DND-41 (cell line): ENCODE results near the gene RBP5.

Experiments
- ATAC-seq: fragments of 200-7000 bp; cut with Tn5 transposase; 3 replicates; pipeline ENCODE4 v1.9.1; 2021; ENCODE audit warnings: low read depth; ENCODE audit not compliant: insufficient read depth
- DNase-seq: peaks from one replicate; pipeline ENCODE4 v3.0.0-alpha.2; 2020
- H2AFZ ChIP-seq: 2 replicates; pipeline ENCODE4 v1.6.0; 2012; ENCODE audit warnings: low read depth, low read length
- H3K27ac ChIP-seq: 2 replicates; pipeline ENCODE4 v1.5.1; 2012; ENCODE audit warnings: low read length, inconsistent platforms
- H3K27me3 ChIP-seq: fragments of 200-600 bp; sonication (generic); 2 replicates; pipeline ENCODE4 v1.6.0; 2012; ENCODE audit warnings: low read length, mild to moderate bottlenecking, inconsistent platforms; ENCODE audit not compliant: insufficient read depth, poor library complexity
- H3K36me3 ChIP-seq: 2 replicates; pipeline ENCODE4 v1.5.1; 2012; ENCODE audit warnings: low read length, inconsistent platforms; ENCODE audit not compliant: insufficient read depth
- H3K4me1 ChIP-seq: 2 replicates; pipeline ENCODE4 v1.5.1; 2012; ENCODE audit warnings: mild to moderate bottlenecking, low read length; ENCODE audit not compliant: insufficient read depth
- H3K4me2 ChIP-seq: 2 replicates; pipeline ENCODE4 v1.6.0; 2012; ENCODE audit warnings: mild to moderate bottlenecking, moderate library complexity, low read length, inconsistent platforms; ENCODE audit not compliant: insufficient read depth
- H3K4me3 ChIP-seq, 2 experiments: fragments of 200-600 bp in 1 of 2; shearing (Covaris generic) in 1 of 2; 2 replicates each; pipeline ENCODE4 v1.5.1; 2012 to 2016; ENCODE audit warnings: inconsistent platforms in 2 of 2, low read length in 2 of 2, mild to moderate bottlenecking in 2 of 2, low read depth in 1 of 2, moderate library complexity in 1 of 2
- H3K79me2 ChIP-seq: 2 replicates; pipeline ENCODE4 v1.6.0; 2012; ENCODE audit warnings: low read length, inconsistent platforms; ENCODE audit not compliant: insufficient read depth
- H3K9ac ChIP-seq: 2 replicates; pipeline ENCODE4 v1.6.0; 2012; ENCODE audit warnings: low read depth, mild to moderate bottlenecking, inconsistent platforms, low read length, moderate library complexity
- H3K9me3 ChIP-seq: 2 replicates; pipeline ENCODE4 v1.5.1; 2012; ENCODE audit warnings: low read length, moderate library complexity, mild to moderate bottlenecking, inconsistent platforms; ENCODE audit not compliant: insufficient read depth, severe bottlenecking
- H4K20me1 ChIP-seq: 2 replicates; pipeline ENCODE4 v1.6.0; 2012; ENCODE audit warnings: low read length; ENCODE audit not compliant: insufficient read depth
- EZH2 ChIP-seq: IDR thresholded peaks from 3 replicates; pipeline ENCODE4 v1.6.1; 2012; ENCODE audit warnings: borderline replicate concordance, low read depth, mild to moderate bottlenecking, moderate library complexity, low read length, inconsistent platforms; ENCODE audit not compliant: severe bottlenecking
- TF ChIP-seq, protein P1 (sequence below): IDR thresholded peaks from 2 replicates; pipeline ENCODE4 v1.5.1; 2012; ENCODE audit warnings: borderline replicate concordance, low read length, moderate library complexity, mild to moderate bottlenecking; ENCODE audit not compliant: poor library complexity, severe bottlenecking; ENCODE audit errors: extremely low read depth

RBP5 gene

GRCh38 chr12:7123806-7124522 lies 4.7 kb downstream of the RBP5 start:
- no peak for ATAC-seq
- H3K79me2 ChIP-seq: no peaks in the 10 kb centered on the region
- DNase-seq: no peak
- H4K20me1 ChIP-seq: no peaks in the 10 kb centered on the region
- no peak for TF ChIP-seq EZH2
- TF ChIP-seq, protein P1, sequence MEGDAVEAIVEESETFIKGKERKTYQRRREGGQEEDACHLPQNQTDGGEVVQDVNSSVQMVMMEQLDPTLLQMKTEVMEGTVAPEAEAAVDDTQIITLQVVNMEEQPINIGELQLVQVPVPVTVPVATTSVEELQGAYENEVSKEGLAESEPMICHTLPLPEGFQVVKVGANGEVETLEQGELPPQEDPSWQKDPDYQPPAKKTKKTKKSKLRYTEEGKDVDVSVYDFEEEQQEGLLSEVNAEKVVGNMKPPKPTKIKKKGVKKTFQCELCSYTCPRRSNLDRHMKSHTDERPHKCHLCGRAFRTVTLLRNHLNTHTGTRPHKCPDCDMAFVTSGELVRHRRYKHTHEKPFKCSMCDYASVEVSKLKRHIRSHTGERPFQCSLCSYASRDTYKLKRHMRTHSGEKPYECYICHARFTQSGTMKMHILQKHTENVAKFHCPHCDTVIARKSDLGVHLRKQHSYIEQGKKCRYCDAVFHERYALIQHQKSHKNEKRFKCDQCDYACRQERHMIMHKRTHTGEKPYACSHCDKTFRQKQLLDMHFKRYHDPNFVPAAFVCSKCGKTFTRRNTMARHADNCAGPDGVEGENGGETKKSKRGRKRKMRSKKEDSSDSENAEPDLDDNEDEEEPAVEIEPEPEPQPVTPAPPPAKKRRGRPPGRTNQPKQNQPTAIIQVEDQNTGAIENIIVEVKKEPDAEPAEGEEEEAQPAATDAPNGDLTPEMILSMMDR: no peak
- H3K27ac ChIP-seq: no peak overlapping the region
- H3K9me3 ChIP-seq: no peaks in the 10 kb centered on the region
- H2AFZ ChIP-seq: no peak overlapping the region
- H3K27me3 ChIP-seq: no peaks in the 10 kb centered on the region
- peaks cover under 1% of the 10 kb centered on the region for H3K4me1 ChIP-seq
- no peak overlapping the region for H3K4me2 ChIP-seq
- no peak overlapping the region for H3K4me3 ChIP-seq
- no peaks in the 10 kb centered on the region for H3K36me3 ChIP-seq
- H3K9ac ChIP-seq: no peak overlapping the region

DNA sequence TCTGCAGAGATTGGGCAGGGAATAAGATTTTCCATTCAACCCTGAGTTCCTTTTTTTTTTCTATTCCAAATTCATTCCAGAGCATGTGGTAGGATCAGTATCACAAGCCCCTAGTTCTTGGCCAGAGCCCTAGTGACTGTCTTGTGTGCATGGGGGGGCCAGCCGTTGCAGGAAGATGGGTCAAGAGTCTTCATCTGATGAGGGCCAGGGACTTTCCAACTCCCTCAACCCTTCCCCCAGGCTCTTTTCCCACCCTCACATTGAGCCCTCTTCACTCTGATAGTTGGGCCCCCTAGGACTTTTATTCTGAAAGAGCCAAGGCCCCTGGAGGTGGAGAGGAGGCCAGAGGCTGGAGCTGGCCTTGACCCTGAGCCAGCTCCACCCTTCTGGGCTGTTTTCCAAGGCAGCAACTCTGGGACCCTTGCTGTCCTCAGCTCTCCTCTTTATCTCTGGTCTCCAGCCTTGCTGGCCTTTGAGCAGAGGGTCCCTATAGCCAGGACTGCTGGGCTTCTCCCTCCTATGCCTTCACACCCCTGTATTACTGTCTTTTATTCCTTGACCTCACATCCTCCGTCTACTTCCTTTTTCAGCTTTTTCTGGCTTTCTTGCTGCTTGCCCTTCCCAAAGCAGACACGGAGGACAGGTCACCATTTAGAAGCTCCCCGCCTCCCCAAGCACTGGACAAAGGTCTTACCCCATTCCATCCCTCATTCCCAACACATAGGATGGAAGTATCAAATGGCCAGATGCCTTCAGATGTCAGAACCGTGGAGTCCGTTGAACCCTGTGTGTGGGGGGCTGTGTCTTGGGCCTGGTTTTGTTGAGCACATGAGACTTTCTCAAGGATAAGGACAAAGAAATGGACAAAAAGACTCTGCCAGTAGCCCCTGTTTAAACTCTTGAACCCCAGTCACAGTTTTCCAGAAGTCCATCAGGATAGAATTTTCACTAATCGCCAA lies 5.6 kb downstream of the RBP5 start:
- no peak for TF ChIP-seq EZH2
- TF ChIP-seq, protein P1: no peak
- no peak overlapping the region for H3K27ac ChIP-seq
- no peak overlapping the region for H3K9ac ChIP-seq
- H3K9me3 ChIP-seq: no peaks in the 10 kb centered on the region
- H3K4me1 ChIP-seq: no peaks in the 10 kb centered on the region
- no peak for DNase-seq
- H3K36me3 ChIP-seq: no peaks in the 10 kb centered on the region
- no peak overlapping the region for H3K4me2 ChIP-seq
- H3K27me3 ChIP-seq: no peaks in the 10 kb centered on the region
- H3K4me3 ChIP-seq: no peak overlapping the region
- ATAC-seq: no peak
- no peak overlapping the region for H2AFZ ChIP-seq
- H3K79me2 ChIP-seq: no peaks in the 10 kb centered on the region
- H4K20me1 ChIP-seq: peaks cover 3% of the 10 kb centered on the region; the same call in 1 of the 2 replicates

GRCh38 chr12:7121324-7121723 lies 7.4 kb downstream of the RBP5 start:
- Histone ChIP-seq H3K36me3 (no peaks in the 10 kb centered on the region), H3K27ac (no peak overlapping the region), H3K4me3 (no peak overlapping the region), H3K79me2 (no peaks in the 10 kb centered on the region), H3K27me3 (no peaks in the 10 kb centered on the region), H4K20me1 (peaks cover 3% of the 10 kb centered on the region; the same call in 1 of the 2 replicates), H2AFZ (no peak overlapping the region), H3K9me3 (no peaks in the 10 kb centered on the region), H3K9ac (no peak overlapping the region), H3K4me2 (no peak overlapping the region), H3K4me1 (no peaks in the 10 kb centered on the region)
- no peak for DNase-seq
- no peak for TF ChIP-seq EZH2
- TF ChIP-seq, protein P1: no peak
- no peak for ATAC-seq
